ENCODE results near the gene RAMP2.
"Not testable (repeated sequence)": the region's sequence is repeated elsewhere in the genome, so short reads cannot be mapped to it uniquely, and the experiment has no call there.

Gene RAMP2

GRCh38 chr17:42769964-42770363 lies 8.9 kb downstream of the RAMP2 start:
- not testable (repeated sequence) for DNase-seq

DNA sequence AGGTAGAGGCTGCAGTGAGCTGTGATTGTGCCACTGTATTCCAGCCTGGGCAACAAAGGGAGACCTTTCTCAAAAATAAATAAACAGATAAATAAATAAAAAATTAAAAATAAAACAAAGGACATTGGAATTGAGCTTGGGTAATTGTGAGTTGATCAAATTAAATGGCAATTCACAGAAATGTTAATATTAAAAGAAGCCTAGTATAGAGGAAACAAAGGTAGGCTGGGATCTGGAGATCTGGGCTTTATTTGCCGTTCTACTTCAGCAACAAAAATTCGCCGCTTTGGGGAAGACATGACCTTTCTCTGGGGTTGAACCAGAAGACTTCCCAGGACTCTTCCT lies 11.9 kb downstream of the RAMP2 start:
- no peak for DNase-seq

- DNase-seq: peak in 13 of 14 donors; percentile 26 to 79 (median 73)
Measured at GRCh38 chr17:42773290-42774035, 12.4 kb downstream of the RAMP2 start, which contains the start of gene VPS25. TSS of gene VPS25 (plus strand) at chr17:42773449. CDS start at chr17:42773476, 27 bp downstream.

- no peak for DNase-seq
Measured at GRCh38 chr17:42774066-42774745, 13.2 kb downstream of the RAMP2 start.

DNA sequence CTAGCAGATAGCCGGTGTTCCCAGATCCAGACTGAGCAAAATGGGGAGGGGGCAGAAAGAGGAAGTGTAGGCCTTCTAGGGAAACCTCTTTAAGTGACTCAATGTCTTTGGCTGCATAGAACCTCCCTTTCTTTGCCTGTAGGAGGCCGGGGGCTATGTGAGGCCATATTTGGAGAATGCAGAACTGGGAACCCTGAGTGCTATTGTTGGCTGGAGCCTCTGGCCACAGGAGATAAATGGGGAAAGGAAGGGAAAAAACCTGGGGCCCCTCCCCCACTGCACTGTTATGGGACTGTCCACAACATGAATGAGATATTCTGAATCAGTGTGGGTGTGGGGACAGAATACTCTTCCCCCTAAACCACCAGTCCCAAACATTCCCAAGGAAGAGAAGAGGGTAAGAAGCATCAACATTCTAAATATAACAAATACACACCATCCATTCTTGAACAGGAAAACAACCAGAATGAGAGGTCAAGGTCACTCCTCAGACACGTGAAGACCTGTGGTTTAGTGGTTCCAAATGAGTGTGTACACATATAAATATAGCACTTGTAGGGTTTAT lies 14.6 kb downstream of the RAMP2 start:
- no peak for DNase-seq

GRCh38 chr17:42778570-42778969 lies 17.5 kb downstream of the RAMP2 start:
- DNase-seq: no peak

DNA sequence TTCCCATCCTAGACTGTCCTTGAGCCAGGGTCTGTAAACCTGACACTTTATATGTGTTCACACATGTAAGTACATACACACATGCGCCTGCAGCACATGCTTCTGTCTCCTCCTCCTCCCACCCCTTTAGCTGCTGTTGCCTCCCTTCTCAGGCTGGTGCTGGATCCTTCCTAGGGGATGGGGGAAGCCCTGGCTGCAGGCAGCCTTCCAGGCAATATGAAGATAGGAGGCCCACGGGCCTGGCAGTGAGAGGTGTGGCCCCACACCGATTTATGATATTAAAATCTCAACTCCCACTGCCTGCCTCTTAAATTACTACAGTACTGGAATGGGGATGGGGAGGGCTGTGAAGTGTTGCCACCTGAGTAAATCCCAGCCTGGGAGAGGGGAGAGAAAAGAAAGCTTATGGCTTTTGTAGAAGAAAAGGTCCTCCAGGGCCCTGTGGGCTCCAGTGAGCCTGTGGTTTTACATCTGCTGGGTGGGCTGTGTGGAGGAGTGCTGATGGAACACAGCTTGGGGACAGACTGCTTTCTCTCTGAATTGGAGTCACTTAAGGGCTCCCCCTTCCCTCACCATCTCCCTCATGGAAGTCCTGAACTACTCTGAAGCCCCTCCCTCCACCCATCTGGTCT lies 18.4 kb downstream of the RAMP2 start:
- DNase-seq: no peak

DNA sequence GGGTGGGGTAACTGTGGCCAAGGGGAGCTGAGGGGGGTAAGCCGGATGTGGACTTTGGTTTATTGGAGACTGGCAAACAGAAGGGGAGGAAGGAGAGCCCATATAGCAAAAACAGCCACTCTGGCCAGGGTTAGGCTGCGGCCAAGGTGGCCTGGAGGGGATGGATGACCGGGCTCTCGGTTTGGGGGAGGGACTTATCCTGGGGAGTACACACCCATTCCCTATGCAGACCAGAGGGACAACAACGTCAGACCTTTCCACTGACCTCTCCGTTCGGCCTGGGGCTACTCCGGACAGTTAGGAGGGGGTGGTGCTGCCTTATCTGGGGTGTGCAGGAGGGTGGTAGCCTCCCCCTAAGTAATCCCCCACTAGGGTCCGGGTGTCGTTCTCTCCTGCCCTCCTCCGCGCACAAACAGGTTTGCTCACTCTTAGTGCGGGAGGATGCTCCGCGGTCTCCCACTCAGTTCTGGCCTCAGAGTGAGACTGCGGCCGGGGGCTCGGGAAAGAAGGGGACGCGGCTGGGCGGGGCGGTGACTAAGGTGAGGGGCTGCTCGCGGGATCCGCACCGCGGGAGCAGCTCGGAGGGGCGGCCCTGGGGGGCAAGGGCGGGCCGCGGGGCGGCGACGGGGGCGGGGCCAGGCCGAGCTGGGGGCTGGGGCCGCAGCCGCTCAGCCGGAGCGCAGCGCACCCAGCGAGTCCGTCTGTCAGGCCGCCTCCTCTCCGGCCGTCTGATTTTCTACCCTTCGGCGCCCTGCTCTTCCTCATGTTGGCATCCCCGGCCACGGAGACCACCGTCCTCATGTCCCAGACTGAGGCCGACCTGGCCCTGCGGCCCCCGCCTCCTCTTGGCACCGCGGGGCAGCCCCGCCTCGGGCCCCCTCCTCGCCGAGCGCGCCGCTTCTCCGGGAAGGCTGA lies 19.2 kb downstream of the RAMP2 start, which contains the start of gene WNK4:
Gene WNK4, plus strand, starts transcription at position 675 of the 915 bp plus-strand sequence. Its CDS starts 89 bp downstream, at position 764.
- DNase-seq: no peak

DNA sequence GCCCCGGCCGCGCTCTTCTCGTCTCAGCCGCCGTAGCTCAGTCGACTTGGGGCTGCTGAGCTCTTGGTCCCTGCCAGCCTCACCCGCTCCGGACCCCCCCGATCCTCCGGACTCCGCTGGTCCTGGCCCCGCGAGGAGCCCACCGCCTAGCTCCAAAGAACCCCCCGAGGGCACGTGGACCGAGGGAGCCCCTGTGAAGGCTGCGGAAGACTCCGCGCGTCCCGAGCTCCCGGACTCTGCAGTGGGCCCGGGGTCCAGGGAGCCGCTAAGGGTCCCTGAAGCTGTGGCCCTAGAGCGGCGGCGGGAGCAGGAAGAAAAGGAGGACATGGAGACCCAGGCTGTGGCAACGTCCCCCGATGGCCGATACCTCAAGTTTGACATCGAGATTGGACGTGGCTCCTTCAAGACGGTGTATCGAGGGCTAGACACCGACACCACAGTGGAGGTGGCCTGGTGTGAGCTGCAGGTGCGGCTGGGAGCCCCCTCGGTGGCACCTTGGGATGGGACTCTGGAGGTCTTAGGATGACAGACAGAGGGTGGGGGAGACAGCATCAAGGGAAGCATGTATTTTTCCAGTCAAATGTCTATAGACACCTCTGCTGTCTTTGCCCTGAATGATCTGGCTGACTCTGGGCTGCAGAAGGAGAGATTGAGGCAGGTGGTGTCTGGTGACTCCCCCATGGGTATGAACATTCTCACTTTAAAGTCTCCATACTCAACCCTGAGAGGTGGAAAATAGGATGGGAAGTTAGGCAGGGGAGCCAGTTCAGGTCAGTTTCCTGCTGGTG lies 20.0 kb downstream of the RAMP2 start:
- DNase-seq: no peak

- no peak for DNase-seq
Measured at GRCh38 chr17:42781639-42782165, 20.7 kb downstream of the RAMP2 start.

DNA sequence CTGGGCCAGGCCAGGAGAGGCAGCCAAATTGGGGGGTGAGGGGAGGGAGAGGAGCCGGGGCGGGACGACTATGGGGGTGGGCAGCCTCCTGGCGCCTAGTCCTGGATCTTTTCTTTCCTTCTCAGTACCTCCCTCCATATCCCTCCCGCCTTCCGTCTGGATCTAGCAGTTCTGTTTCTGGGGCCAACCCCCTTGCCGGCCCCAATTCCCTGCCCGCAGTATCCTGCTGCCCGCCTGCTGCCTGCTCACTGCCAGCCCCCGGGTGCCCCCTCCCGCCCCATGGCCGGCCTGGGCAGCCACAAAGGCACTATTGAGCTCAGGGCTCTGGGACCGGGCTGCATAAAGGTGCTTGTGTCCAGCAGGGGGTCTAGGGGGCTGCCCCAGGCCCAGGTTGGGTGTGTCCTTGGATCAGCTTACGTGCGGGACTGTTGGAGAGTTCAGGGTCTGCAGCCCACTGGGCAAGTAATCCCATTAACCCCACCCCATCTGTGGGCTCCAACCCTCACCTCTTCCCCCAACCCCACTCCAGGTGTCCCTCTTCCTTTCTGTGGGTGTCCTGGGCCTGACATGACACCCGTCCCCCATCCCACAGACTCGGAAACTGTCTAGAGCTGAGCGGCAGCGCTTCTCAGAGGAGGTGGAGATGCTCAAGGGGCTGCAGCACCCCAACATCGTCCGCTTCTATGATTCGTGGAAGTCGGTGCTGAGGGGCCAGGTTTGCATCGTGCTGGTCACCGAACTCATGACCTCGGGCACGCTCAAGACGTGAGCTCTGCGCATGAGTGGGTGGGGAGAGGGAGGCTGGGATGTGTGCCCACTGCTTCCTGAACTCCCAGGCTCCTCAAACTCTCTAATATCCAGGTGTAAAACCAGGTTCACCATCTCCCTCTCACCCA lies 21.4 kb downstream of the RAMP2 start:
- DNase-seq: no peak

DNA sequence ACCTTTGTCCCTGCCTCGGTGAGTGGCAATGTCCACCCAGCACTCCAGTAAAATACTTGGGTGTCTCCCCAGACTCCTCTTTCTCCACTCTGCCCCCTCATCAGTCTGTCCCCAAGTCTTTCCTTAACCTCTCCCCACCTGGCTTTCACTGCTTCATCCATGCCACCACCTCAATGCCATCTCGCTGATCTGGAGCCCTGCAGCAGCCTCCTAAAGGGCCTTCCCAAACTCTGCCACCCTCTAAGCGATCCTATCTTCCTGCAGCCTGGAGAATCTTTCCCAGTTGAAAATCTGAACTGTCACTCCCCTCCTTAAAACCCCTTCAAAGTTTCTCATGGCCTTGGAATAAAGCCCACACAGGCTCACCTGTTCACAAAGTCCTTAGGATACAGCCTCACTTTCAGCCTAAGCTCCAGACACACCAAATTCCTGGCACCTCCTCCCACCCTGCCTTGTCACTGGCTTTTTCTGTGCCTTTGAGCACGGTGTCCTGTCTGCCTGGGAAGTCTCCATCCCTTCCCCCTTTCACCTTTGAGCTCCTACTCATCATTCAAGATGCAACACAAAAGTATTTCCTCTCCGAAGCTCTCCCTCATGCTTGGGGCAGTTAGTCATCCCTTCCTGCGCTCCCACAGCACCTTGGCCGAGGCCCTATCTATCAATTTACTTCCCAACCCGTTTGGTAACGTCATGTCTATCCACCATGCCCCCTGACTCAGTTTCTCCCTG lies 22.2 kb downstream of the RAMP2 start:
- DNase-seq: no peak

GRCh38 chr17:42783791-42784138 lies 22.7 kb downstream of the RAMP2 start:
- DNase-seq: no peak

GRCh38 chr17:42784409-42784808 lies 23.4 kb downstream of the RAMP2 start:
- DNase-seq: no peak

DNA sequence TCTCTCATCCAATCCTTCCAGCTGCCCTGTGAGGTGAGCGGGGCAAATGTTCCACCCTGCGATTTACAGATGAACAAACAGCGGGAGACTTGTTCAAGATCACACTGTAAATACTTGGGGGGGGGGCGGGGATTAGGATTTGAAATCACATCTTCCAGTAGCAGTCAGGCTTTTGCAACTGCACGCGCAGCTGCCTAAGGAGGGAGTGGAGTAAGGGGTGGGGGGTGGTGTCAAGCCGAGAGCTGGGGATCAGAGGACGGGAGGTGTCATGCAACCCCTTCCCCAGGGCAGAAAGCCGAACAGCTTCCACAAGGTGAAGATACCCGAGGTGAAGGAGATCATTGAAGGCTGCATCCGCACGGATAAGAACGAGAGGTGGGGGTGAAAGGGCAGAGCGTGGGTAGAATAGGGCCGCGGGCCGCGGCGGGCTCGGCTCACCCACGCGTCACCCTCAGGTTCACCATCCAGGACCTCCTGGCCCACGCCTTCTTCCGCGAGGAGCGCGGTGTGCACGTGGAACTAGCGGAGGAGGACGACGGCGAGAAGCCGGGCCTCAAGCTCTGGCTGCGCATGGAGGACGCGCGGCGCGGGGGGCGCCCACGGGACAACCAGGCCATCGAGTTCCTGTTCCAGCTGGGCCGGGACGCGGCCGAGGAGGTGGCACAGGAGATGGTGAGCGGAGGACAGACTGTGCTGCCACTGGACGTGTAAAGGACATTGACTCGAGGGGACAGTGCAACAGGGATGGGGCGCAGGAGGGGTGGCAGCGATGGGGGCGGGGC lies 24.0 kb downstream of the RAMP2 start:
- DNase-seq: no peak

DNA sequence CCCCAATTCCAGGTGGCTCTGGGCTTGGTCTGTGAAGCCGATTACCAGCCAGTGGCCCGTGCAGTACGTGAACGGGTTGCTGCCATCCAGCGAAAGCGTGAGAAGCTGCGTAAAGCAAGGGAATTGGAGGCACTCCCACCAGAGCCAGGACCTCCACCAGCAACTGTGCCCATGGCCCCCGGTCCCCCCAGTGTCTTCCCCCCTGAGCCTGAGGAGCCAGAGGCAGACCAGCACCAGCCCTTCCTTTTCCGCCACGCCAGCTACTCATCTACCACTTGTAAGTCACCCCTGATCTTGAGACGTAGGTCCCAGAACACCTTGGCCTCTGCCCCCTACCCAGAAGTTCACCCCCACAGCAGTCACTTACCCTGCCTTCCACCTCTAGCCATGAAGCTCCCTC lies 26.2 kb downstream of the RAMP2 start:
- no peak for DNase-seq

- DNase-seq: no peak
Measured at GRCh38 chr17:42791948-42792347, 30.9 kb downstream of the RAMP2 start.

DNA sequence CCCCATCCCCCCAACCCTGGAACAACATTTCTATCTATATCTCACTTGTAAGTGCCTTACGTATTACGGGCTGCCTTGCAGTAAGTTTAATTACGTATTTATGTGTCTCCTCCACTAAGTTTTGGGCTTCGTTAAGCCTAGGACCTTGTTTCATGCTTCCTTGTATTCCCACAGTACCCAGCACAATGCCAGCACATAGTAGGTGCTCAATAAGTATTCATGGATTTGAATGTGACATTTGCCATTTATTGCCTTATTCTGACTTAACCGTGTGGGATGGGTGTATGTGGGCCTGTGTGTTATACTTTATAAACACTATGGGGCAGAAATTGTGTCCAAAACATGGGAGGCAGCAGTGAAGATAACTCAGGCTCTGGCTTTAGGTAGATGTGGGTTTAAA lies 31.5 kb downstream of the RAMP2 start:
- DNase-seq: no peak
